Pons (tissue), 1 donor: Measurements from ENCODE around the gene LPAR3.
"Not testable (repeated sequence)": the region's sequence is repeated elsewhere in the genome, so short reads cannot be mapped to it uniquely, and the experiment has no call there.

ENCODE experiments used
- DNase-seq: peaks from one replicate; pipeline ENCODE4 v3.0.0-alpha.2; 2016; ENCODE audit warnings: low spot score

Gene LPAR3

GRCh38 chr1:84902727-84903126, 9.7 kb upstream of the LPAR3 start:
- DNase-seq: not testable (repeated sequence)

GRCh38 chr1:84899969-84900368, 7.0 kb upstream of the LPAR3 start:
- DNase-seq: no peak

- no peak for DNase-seq
Measured at GRCh38 chr1:84896279-84896678, 3.3 kb upstream of the LPAR3 start.

- DNase-seq: no peak
Measured at GRCh38 chr1:84890566-84890965, 2.4 kb downstream of the LPAR3 start.

- DNase-seq: no peak
Measured at GRCh38 chr1:84889437-84889836, 3.6 kb downstream of the LPAR3 start.

- DNase-seq: no peak
Measured at GRCh38 chr1:84888753-84889152, 4.3 kb downstream of the LPAR3 start.

- DNase-seq: no peak
Measured at GRCh38 chr1:84887261-84887934, 5.6 kb downstream of the LPAR3 start.

GRCh38 chr1:84885469-84885868, 7.5 kb downstream of the LPAR3 start:
- no peak for DNase-seq

- no peak for DNase-seq
Measured at GRCh38 chr1:84884671-84885389, 8.2 kb downstream of the LPAR3 start.

GRCh38 chr1:84883286-84883685, 9.7 kb downstream of the LPAR3 start:
- no peak for DNase-seq

GRCh38 chr1:84877592-84877991, 15.4 kb downstream of the LPAR3 start:
- DNase-seq: no peak

- no peak for DNase-seq
Measured at GRCh38 chr1:84876353-84876752, 16.7 kb downstream of the LPAR3 start.

GRCh38 chr1:84873366-84873765, 19.6 kb downstream of the LPAR3 start:
- DNase-seq: no peak

GRCh38 chr1:84872696-84873355, 20.2 kb downstream of the LPAR3 start:
- DNase-seq: no peak

- DNase-seq: no peak
Measured at GRCh38 chr1:84871181-84871580, 21.8 kb downstream of the LPAR3 start.

- no peak for DNase-seq
Measured at GRCh38 chr1:84870591-84870990, 22.4 kb downstream of the LPAR3 start.

- DNase-seq: no peak
Measured at GRCh38 chr1:84869720-84870119, 23.3 kb downstream of the LPAR3 start.

- DNase-seq: no peak
Measured at GRCh38 chr1:84862810-84863251, 30.2 kb downstream of the LPAR3 start.

GRCh38 chr1:84861988-84862644, 30.9 kb downstream of the LPAR3 start:
- DNase-seq: no peak

GRCh38 chr1:84861516-84861915, 31.5 kb downstream of the LPAR3 start:
- DNase-seq: no peak

GRCh38 chr1:84859866-84860265, 33.1 kb downstream of the LPAR3 start:
- no peak for DNase-seq

GRCh38 chr1:84857906-84858305, 35.1 kb downstream of the LPAR3 start:
- DNase-seq: no peak
